ENCODE data around the gene MYO18A. TPM values are rescaled to one million over a fixed set of nuclear protein-coding genes. Genes with fewer than 3 reads are reported as not detected.
A peak's percentile ranks its signal among the peaks of the same experiment; 100 is the strongest.
"Not testable (repeated sequence)": the region's sequence is repeated elsewhere in the genome, so short reads cannot be mapped to it uniquely, and the experiment has no call there.

Gene MYO18A
- total RNA-seq, 1 donor from 2014 or later, result 109 TPM

GRCh38 chr17:29195465-29196081, 15.4 kb upstream of the MYO18A start:
- DNase-seq (ENCODE audit: low spot score) (no peak), ATAC-seq (no peak)

GRCh38 chr17:29194669-29195068, 14.5 kb upstream of the MYO18A start:
- no peak for DNase-seq (ENCODE audit: low spot score)
- no peak for ATAC-seq

DNA sequence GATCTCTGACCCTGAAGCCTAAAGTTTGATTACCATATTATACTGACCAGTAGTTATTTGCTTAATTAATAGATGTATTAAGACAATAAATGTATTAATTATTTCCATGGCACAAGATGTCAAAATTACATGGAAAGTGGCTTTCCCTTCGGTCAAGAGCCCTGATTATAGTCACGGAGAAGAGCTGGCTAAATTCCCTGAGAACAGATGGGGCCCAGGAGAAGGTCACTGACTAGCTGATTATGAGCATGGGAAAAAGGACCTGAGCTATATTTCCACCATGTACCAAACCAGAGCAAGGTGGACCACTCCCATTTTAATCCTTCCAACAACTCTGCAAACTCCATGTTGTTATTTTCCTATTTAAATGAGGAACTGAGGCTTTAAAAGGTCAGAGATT, 12.9 kb upstream of the MYO18A start:
- ATAC-seq (no peak), DNase-seq (ENCODE audit: low spot score) (no peak)

DNA sequence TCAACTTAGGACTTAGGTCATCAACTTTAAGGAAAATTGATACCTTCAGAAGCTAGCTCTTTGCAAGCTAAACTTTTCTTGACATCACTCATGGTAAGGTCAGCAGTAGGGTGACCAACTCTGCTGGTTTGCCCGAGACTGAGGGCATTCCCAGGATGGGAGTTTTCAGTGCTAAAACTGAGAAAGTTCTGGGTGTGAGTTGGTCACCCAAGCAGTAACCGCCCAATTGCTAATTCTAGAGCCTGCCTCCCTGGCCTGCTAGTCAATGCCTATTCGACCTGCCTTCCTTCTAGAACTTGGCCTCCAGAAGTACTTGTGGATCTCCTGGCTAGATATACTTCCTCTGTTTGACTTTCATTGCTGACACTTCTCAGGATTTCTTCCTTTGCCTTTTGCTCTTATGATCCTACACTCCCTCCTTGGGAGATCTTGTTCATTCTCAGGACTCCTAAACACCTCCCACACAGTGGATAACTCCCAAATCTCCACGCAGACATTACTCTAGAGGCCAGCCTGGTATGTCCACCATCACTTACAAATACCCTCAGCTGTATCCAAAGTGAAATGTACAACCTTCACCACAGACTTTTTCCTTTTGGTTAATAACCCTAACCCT, 10.5 kb upstream of the MYO18A start:
- ATAC-seq (no peak), DNase-seq (ENCODE audit: low spot score) (no peak)

DNA sequence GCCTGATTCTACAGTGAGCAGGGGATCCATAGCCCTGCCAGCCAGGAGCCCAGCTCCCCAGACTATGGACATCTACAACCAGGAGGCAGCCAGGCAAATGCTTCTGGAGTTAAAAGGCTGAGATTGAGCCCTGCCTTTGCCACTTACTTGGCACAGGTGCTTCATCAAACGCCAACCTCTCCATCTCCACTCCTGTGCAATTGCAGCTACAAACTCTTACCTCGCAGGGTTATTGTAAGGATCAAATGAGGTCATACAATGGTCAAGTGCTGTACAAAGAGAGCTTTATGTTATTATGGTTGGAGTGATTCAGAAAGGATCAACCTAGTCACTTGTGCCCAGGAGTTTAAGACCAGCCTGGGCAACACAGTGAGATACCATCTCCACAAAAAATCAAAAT, 9.8 kb upstream of the MYO18A start:
- no peak for DNase-seq (ENCODE audit: low spot score)
- ATAC-seq, result no peak

GRCh38 chr17:29189355-29189754, 9.2 kb upstream of the MYO18A start:
- no peak for ATAC-seq
- no peak for DNase-seq (ENCODE audit: low spot score)

DNA sequence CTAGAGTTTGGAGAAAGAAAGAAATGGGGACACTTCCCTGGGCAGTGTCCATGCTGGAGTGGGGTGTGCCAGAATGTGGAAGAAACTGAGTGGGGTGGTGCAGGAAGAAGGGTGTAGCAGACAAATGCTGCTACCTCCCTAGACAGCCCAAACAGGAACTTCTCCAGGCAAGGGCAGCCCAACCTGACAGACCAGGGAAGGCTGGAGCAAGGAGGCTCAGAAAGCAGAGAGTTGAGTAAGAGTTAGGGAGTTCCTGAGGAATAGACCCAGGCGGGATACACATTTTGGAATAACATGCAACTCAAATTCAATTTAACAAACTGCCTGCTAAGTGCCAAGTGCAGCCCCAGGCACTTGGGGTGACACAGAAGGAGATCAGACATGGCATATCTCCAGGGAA, 1.0 kb upstream of the MYO18A start:
- ATAC-seq, result no peak
- DNase-seq (ENCODE audit: low spot score), result peak; percentile 44

- ATAC-seq (no peak), DNase-seq (ENCODE audit: low spot score) (no peak)
Measured at GRCh38 chr17:29180788-29181160, 576 bp upstream of the MYO18A start.

DNA sequence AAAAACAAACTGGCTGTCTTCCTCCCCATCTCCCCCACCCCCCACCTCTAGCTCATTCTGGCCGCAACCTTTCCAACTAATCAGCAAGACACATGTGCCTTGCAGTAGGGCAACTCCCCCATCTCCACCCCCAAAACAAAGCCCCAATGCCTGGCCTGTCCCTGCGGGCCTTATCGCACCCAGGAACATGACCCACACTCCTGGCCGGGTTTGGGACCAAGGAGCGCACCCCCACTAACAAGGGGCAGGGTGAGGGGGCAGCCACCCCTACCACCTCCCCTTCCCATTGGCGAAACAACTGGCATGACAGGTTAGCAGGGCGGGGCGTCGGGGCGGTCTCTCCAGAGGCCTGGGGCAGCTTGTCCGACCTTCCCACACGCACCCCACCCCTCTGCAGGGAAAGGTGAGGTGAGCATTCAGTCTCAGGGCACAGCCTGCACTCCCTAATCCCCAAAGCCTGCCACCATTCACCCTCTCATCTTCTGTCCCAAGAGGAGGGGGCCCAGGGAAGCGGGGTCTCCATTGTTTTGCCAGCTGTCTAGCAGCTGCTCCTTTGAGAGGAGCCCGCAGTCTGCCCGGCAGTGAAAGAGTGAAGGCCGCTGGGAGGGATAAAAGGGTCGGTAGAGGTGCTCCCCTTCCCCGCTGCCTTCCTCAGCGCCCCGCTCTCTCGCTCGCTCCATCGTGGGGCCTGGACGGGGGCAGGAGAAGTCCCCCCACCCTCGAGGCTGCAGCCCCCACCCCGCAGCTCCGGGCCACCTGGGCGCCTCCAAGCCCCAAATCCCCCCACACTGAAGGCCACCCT, 765 bp downstream of the MYO18A start:
- ATAC-seq, result peak; percentile 72
- DNase-seq (ENCODE audit: low spot score), result peak; percentile 98

GRCh38 chr17:29178750-29179231, 1.4 kb downstream of the MYO18A start:
- peak; percentile 0 for ATAC-seq
- no peak for DNase-seq (ENCODE audit: low spot score)

- peak; percentile 86 for DNase-seq (ENCODE audit: low spot score)
- ATAC-seq, result peak; percentile 50
Measured at GRCh38 chr17:29177871-29178749, 2.1 kb downstream of the MYO18A start.

DNA sequence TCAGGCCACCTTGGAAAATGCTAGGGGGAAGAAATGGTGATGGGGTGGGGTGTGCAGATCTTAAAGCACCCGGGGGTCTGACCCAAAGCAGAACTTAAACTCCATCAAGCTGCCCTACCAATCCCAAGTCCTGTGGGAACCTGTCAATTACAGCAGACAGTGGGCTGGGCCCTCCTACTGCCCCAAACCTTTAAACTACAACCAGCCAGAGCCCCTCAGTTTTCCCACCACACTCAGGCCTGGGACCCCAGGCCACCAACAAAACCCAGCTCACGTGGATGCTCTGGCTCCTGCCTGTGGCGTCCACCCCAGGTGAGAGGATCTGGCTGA, 2.7 kb downstream of the MYO18A start:
- ATAC-seq (no peak), DNase-seq (ENCODE audit: low spot score) (no peak)

- peak; percentile 93 for DNase-seq (ENCODE audit: low spot score)
Measured at GRCh38 chr17:29176558-29177351, 3.4 kb downstream of the MYO18A start.

GRCh38 chr17:29175349-29175748, 4.8 kb downstream of the MYO18A start:
- ATAC-seq (no peak), DNase-seq (ENCODE audit: low spot score) (no peak)

More at GRCh38 chr17:29176558-29177351, 3.4 kb downstream of the MYO18A start:
- peak; percentile 45 for ATAC-seq

- DNase-seq (ENCODE audit: low spot score), result peak; percentile 65
- peak; percentile 6 for ATAC-seq
Measured at GRCh38 chr17:29172589-29172988, 7.6 kb downstream of the MYO18A start.

GRCh38 chr17:29170682-29171081, 9.5 kb downstream of the MYO18A start:
- ATAC-seq, result no peak

DNA sequence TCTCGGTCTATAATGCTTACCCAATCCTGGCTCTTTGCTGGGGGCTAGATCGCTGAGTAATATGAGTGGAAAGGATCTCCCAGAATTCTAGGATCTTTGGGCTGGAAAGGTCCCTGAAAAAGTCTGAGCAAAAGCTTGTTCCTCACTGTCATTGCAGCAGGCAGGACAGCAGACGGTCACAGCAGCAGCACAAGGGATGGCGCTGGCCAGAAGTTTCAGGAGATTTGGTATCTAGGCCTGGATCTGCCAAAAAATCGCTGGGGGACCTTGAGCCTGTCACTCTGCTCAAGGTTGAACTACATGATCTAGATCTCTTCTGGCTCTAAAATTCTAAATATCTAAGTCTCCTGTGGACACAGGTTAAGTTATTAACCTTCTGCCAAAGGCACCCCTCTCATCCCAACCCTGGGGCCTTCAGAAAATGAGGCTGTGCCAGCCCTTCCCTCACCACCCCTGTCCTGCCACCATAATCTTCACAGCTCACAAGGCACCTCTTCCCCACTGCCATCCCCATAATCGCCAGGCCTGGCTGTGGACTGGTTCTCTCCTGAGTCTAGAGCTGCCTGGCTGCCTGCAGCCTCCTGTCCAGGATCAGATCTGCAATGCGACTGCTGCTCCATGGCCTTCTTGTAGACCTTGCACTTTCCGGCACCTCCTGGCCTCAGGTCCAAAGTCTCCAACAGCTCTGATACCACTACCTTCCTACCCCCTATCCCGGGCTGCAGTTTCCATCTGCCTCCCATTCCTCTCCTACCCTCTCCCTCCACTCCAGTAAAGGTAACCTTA, 10.2 kb downstream of the MYO18A start:
- ATAC-seq (peak; percentile 68), DNase-seq (ENCODE audit: low spot score) (peak; percentile 80)

More at GRCh38 chr17:29170682-29171081, 9.5 kb downstream of the MYO18A start:
- DNase-seq (ENCODE audit: low spot score), result no peak

- not testable (repeated sequence) for DNase-seq (ENCODE audit: low spot score); ATAC-seq
Measured at GRCh38 chr17:29168759-29169126, 11.5 kb downstream of the MYO18A start.

GRCh38 chr17:29168079-29168758, 12.0 kb downstream of the MYO18A start:
- DNase-seq (ENCODE audit: low spot score) (no peak), ATAC-seq (no peak)
